Measurements from ENCODE around the gene B3GALT5. TPM values are rescaled to one million over a fixed set of nuclear protein-coding genes. Genes with fewer than 3 reads are reported as not detected.

Gene B3GALT5
- total and polyA plus RNA-seq, 4 experiments from 2014 or later: not detected

DNA sequence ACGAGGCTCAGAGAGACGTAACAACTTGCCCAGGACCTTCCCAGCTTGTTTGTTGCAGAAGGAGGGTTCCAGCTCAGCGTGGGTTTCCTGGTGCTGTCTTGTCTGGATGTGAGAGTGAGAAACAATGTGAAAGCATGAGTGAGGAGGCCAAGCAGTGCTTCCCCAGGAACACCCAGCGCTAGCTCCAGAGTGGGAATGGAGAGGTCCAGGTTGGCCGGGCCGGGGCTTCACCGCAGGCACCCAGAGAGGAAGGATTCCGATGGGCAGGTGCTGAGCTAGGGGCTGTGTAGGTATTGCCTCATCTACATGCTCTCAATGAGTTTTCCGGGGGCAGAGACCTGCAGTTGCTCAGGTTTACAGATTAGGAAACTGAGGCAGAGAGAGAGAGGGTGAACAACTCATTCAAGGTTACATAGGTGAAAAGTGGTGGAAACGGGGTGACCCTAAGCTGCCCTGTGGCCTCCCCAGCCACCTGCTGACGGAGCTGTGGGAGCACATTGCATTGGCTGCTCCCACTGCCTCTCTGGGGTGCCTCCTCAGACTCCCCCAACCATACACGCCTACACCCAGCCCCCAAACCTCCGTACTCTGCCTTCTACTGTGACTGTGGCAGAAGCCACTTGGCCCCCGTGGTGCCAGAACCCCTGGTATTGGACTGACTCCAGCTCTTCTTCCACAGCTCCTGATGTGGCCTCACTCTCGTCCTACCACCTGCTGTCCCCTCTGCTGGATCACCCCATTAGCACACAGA is 51.2 kb downstream of the B3GALT5 start:
- POLR2A ChIA-PET (ENCODE audit: partially characterized antibody): no interaction called here
- Histone ChIP-seq H3K4me3 (ENCODE audit: low read length in 2 of 2) (no peak overlapping the region), H3K4me1 (ENCODE audit: insufficient read depth, low read length) (no peaks in the 10 kb centered on the region), H3K36me3 (ENCODE audit: insufficient read depth, low read length) (no peaks in the 10 kb centered on the region), H3K27ac (ENCODE audit: low read depth, low read length) (no peak overlapping the region), H3K9me3 (ENCODE audit: control insufficient read depth in 1 of 2, low read length in 2 of 2) (no peaks in the 10 kb centered on the region), H3K27me3 (ENCODE audit: insufficient read depth, low read length) (no peaks in the 10 kb centered on the region)
- intact Hi-C loops (cut with micrococcal nuclease): no loop called here
- Mint-ChIP-seq H3K4me3 (no peak overlapping the region), H3K36me3 (no peaks in the 10 kb centered on the region), H3K9me3 (peaks cover 0 to 5% (median 0%) of the 10 kb centered on the region in 8 donors), H3K4me1 (no peaks in the 10 kb centered on the region), H3K27ac (no peak overlapping the region), H3K27me3 (peaks cover 2 to 3% of the 10 kb centered on the region in 2 donors)
- CTCF ChIA-PET (ENCODE audit: partially characterized antibody): no interaction called here
- DNase-seq: no peak

- intact Hi-C loops (cut with micrococcal nuclease): no loop called here
Observed at GRCh38 chr21:39664586-39664985, 51.8 kb downstream of the B3GALT5 start.

DNA sequence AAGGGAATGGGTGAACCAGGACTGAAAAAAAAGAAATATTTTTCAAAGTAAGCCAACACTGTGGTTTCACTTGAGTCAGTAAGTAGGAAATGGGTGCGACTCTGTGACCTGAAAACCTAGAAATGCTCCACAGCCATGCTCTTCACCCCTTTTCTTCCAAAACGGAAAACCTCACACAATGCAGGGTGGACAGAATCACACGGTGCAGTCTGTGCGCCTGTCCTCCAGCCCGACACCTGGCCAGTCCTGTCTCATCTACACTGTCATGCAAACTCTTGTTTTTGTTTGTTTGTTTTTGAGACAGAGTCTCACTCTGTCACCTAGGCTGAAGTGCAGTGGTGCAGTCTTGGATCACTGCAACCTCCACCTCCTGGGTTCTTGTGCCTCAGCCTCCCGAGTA is 53.3 kb downstream of the B3GALT5 start:
- CTCF ChIA-PET (ENCODE audit: partially characterized antibody): no interaction called here
- peaks cover 0 to 6% (median 0%) of the 10 kb centered on the region in 8 donors for H3K9me3 Mint-ChIP-seq
- no peaks in the 10 kb centered on the region for H3K9me3 ChIP-seq (ENCODE audit: control insufficient read depth in 1 of 2, low read length in 2 of 2)
- no peak overlapping the region for H3K4me3 Mint-ChIP-seq
- no peak overlapping the region for H3K27ac Mint-ChIP-seq
- intact Hi-C loops (cut with micrococcal nuclease): no loop called here
- H3K27me3 ChIP-seq (ENCODE audit: insufficient read depth, low read length): no peaks in the 10 kb centered on the region
- H3K36me3 ChIP-seq (ENCODE audit: insufficient read depth, low read length): no peaks in the 10 kb centered on the region
- H3K4me1 Mint-ChIP-seq: no peaks in the 10 kb centered on the region
- H3K27me3 Mint-ChIP-seq: peaks cover 2 to 3% of the 10 kb centered on the region in 2 donors
- POLR2A ChIA-PET (ENCODE audit: partially characterized antibody): no interaction called here
- H3K36me3 Mint-ChIP-seq: no peaks in the 10 kb centered on the region
- H3K4me3 ChIP-seq (ENCODE audit: low read length in 2 of 2): no peak overlapping the region
- no peaks in the 10 kb centered on the region for H3K4me1 ChIP-seq (ENCODE audit: insufficient read depth, low read length)
- H3K27ac ChIP-seq (ENCODE audit: low read depth, low read length): no peak overlapping the region
- no peak for DNase-seq

More at GRCh38 chr21:39664586-39664985, 51.8 kb downstream of the B3GALT5 start:
- no peak overlapping the region for H3K4me3 Mint-ChIP-seq
- peaks cover 2 to 3% of the 10 kb centered on the region in 2 donors for H3K27me3 Mint-ChIP-seq
- no peak overlapping the region for H3K4me3 ChIP-seq (ENCODE audit: low read length in 2 of 2)
- POLR2A ChIA-PET (ENCODE audit: partially characterized antibody): no interaction called here
- H3K4me1 Mint-ChIP-seq: no peaks in the 10 kb centered on the region
- H3K27me3 ChIP-seq (ENCODE audit: insufficient read depth, low read length): no peaks in the 10 kb centered on the region
- H3K36me3 Mint-ChIP-seq: no peaks in the 10 kb centered on the region
- H3K9me3 Mint-ChIP-seq: peaks cover 0 to 5% (median 0%) of the 10 kb centered on the region in 8 donors
- no peak overlapping the region for H3K27ac ChIP-seq (ENCODE audit: low read depth, low read length)
- H3K4me1 ChIP-seq (ENCODE audit: insufficient read depth, low read length): no peaks in the 10 kb centered on the region
- no peaks in the 10 kb centered on the region for H3K36me3 ChIP-seq (ENCODE audit: insufficient read depth, low read length)
- no peak for DNase-seq
- CTCF ChIA-PET (ENCODE audit: partially characterized antibody): no interaction called here
- H3K27ac Mint-ChIP-seq: no peak overlapping the region
- no peaks in the 10 kb centered on the region for H3K9me3 ChIP-seq (ENCODE audit: control insufficient read depth in 1 of 2, low read length in 2 of 2)

DNA sequence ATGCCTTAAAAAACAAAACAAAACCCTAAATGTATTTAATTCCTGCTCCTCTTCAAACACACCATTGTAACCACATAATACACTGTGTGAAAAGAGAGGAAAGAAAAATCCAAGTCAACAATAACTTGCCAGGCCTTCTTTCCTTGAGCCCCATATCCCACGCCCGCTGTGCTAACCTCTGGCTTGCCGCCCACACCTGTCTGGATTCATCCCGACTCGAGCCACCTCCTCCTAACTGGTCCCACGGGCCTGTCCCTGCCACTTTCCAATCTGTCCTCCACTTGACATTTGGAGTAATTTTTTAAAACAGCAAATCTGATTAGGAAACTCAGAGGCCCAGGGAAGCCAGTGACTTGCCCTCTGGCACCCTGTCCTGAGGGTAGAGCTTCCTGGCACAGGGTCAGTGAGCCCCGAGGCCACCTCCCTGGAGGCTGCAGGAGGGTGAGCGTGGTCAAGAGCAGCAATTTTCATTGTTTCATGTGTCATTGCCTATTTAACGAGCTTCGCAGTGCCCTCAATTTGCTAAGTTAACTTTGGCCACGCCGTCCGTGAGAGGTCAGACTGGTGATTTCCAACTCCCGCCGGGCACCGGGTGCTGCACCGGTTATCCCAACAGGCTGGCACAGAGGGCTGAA is 54.1 kb downstream of the B3GALT5 start:
- Histone ChIP-seq H3K27ac (ENCODE audit: low read depth, low read length) (no peak overlapping the region), H3K27me3 (ENCODE audit: insufficient read depth, low read length) (no peaks in the 10 kb centered on the region), H3K9me3 (ENCODE audit: control insufficient read depth in 1 of 2, low read length in 2 of 2) (no peaks in the 10 kb centered on the region), H3K4me1 (ENCODE audit: insufficient read depth, low read length) (no peaks in the 10 kb centered on the region), H3K36me3 (ENCODE audit: insufficient read depth, low read length) (no peaks in the 10 kb centered on the region), H3K4me3 (ENCODE audit: low read length in 2 of 2) (no peak overlapping the region)
- POLR2A ChIA-PET (ENCODE audit: partially characterized antibody): no interaction called here
- intact Hi-C loops (cut with micrococcal nuclease): no loop called here
- CTCF ChIA-PET (ENCODE audit: partially characterized antibody): no interaction called here
- H3K9me3 Mint-ChIP-seq: peaks cover 0 to 6% (median 0%) of the 10 kb centered on the region in 8 donors
- H3K4me1 Mint-ChIP-seq: no peaks in the 10 kb centered on the region
- no peak overlapping the region for H3K4me3 Mint-ChIP-seq
- no peaks in the 10 kb centered on the region for H3K36me3 Mint-ChIP-seq
- peaks cover 2 to 3% of the 10 kb centered on the region in 2 donors for H3K27me3 Mint-ChIP-seq
- no peak for DNase-seq
- no peak overlapping the region for H3K27ac Mint-ChIP-seq

DNA sequence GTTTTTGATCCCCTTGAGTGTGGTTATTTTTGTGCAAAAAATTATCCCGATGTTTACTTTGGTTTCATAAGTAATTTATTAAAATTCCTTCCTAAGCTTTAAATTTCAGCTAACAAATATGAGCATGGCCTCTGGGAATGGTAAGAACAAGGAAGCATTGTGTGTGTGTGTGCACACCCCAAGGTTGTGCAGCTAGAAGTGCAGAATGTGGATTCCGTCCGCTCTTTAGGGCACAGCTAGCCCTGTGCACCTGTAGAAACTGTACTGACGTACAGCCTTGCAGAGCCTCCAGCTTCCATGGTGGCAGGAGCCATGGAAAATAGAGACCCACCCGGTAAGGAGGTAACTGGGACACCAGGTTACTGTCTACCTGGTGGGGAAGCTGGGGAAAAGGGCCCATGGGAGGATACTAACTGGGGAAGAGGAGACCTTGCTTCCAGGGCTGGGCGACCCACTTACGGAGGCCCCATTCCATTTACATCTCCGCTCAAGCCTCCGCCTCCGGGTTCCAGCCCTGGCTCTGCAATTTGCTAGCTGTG is 54.7 kb downstream of the B3GALT5 start:
- Mint-ChIP-seq H3K36me3 (no peaks in the 10 kb centered on the region), H3K27ac (no peak overlapping the region), H3K4me1 (no peaks in the 10 kb centered on the region), H3K4me3 (no peak overlapping the region), H3K9me3 (peaks cover 0 to 6% (median 0%) of the 10 kb centered on the region in 8 donors), H3K27me3 (peaks cover 2 to 3% of the 10 kb centered on the region in 2 donors)
- Histone ChIP-seq H3K27ac (ENCODE audit: low read depth, low read length) (no peak overlapping the region), H3K27me3 (ENCODE audit: insufficient read depth, low read length) (no peaks in the 10 kb centered on the region), H3K4me1 (ENCODE audit: insufficient read depth, low read length) (no peaks in the 10 kb centered on the region), H3K36me3 (ENCODE audit: insufficient read depth, low read length) (no peaks in the 10 kb centered on the region), H3K4me3 (ENCODE audit: low read length in 2 of 2) (no peak overlapping the region), H3K9me3 (ENCODE audit: control insufficient read depth in 1 of 2, low read length in 2 of 2) (no peaks in the 10 kb centered on the region)
- intact Hi-C loops (cut with micrococcal nuclease): no loop called here
- CTCF ChIA-PET (ENCODE audit: partially characterized antibody): no interaction called here
- DNase-seq: no peak
- POLR2A ChIA-PET (ENCODE audit: partially characterized antibody): no interaction called here

DNA sequence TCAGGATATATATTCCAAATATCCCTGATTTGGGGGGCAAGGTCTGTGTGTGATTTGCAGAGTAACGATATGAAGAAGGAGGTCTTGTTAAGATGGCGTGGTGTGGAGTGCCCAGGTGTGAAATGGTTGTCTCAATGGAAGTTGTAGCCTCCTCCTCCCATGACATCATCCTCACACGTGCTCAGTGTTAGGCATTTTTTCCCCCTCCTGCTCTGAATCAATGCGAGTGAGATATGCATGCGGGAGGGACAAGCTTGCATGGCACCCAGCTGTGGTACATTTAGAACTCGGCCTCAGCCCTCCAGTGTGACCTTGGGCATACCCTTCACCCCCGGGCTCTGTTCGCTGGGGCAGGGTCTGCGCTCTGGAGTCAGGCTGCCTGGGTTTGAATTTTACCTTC is 55.6 kb downstream of the B3GALT5 start:
- POLR2A ChIA-PET (ENCODE audit: partially characterized antibody): no interaction called here
- H3K9me3 ChIP-seq (ENCODE audit: control insufficient read depth in 1 of 2, low read length in 2 of 2): no peaks in the 10 kb centered on the region
- Mint-ChIP-seq H3K4me3 (no peak overlapping the region), H3K9me3 (peaks cover 0 to 6% (median 0%) of the 10 kb centered on the region in 8 donors), H3K27me3 (peaks cover 2 to 3% of the 10 kb centered on the region in 2 donors), H3K36me3 (no peaks in the 10 kb centered on the region), H3K4me1 (no peaks in the 10 kb centered on the region), H3K27ac (peak overlapping the region in 1 of 7 donors; percentile 48)
- no peak overlapping the region for H3K27ac ChIP-seq (ENCODE audit: low read depth, low read length)
- DNase-seq: no peak
- H3K4me3 ChIP-seq (ENCODE audit: low read length in 2 of 2): no peak overlapping the region
- H3K27me3 ChIP-seq (ENCODE audit: insufficient read depth, low read length): no peaks in the 10 kb centered on the region
- CTCF ChIA-PET (ENCODE audit: partially characterized antibody): no interaction called here
- H3K36me3 ChIP-seq (ENCODE audit: insufficient read depth, low read length): no peaks in the 10 kb centered on the region
- no peaks in the 10 kb centered on the region for H3K4me1 ChIP-seq (ENCODE audit: insufficient read depth, low read length)
- intact Hi-C loops (cut with micrococcal nuclease): no loop called here

DNA sequence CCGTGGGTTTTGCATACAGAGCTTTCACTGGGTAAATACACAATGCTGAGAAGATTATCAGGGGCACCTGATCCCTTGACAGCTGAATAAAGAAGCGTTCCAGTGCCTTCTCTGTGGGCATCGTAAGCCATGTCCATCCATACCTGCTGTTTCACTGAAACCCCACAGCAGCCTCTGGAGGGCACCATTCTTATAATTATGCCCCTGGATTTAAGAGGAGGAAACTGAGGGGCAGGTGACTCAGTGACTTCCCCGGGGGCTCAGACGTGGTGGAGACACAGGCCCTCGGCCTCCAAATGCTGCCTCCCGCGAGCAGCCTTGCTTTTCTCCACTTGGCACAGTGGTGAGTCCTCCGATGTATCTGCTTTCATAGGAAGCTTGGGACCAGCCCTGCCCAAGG is 56.7 kb downstream of the B3GALT5 start:
- Histone ChIP-seq H3K4me1 (ENCODE audit: insufficient read depth, low read length) (no peaks in the 10 kb centered on the region), H3K4me3 (ENCODE audit: low read length in 2 of 2) (no peak overlapping the region), H3K36me3 (ENCODE audit: insufficient read depth, low read length) (no peaks in the 10 kb centered on the region), H3K9me3 (ENCODE audit: control insufficient read depth in 1 of 2, low read length in 2 of 2) (no peaks in the 10 kb centered on the region), H3K27ac (ENCODE audit: low read depth, low read length) (no peak overlapping the region), H3K27me3 (ENCODE audit: insufficient read depth, low read length) (no peaks in the 10 kb centered on the region)
- Mint-ChIP-seq H3K4me1 (no peaks in the 10 kb centered on the region), H3K27me3 (peaks cover 4 to 5% of the 10 kb centered on the region in 2 donors), H3K36me3 (no peaks in the 10 kb centered on the region), H3K9me3 (peaks cover 0 to 6% (median 0%) of the 10 kb centered on the region in 8 donors), H3K27ac (no peak overlapping the region), H3K4me3 (no peak overlapping the region)
- intact Hi-C loops (cut with micrococcal nuclease): no loop called here
- CTCF ChIA-PET (ENCODE audit: partially characterized antibody): no interaction called here
- POLR2A ChIA-PET (ENCODE audit: partially characterized antibody): no interaction called here
- no peak for DNase-seq
